Measurements from ENCODE around the gene LCE1F. TPM values are rescaled to one million over a fixed set of nuclear protein-coding genes. Genes with fewer than 3 reads are reported as not detected.

Gene LCE1F
- total RNA-seq, 1 donor from 2014 or later = not detected

- intact Hi-C loops (cut with micrococcal nuclease) = no loop called here
Observed at GRCh38 chr1:152770411-152770810, 4.5 kb upstream of the LCE1F start.

GRCh38 chr1:152776361-152776760, 1.4 kb downstream of the LCE1F start:
- intact Hi-C loops (cut with micrococcal nuclease) = no loop called here

GRCh38 chr1:152777510-152778137, 2.7 kb downstream of the LCE1F start:
- intact Hi-C loops (cut with micrococcal nuclease) = no loop called here

GRCh38 chr1:152783095-152783494, 8.2 kb downstream of the LCE1F start:
- intact Hi-C loops (cut with micrococcal nuclease) = no loop called here

GRCh38 chr1:152786077-152786476, 11.1 kb downstream of the LCE1F start, which contains the start of gene LCE1E:
TSS of gene LCE1E (plus strand) at chr1:152786257. CDS start at chr1:152787300, 1,043 bp downstream.
- intact Hi-C loops (cut with micrococcal nuclease) = no loop called here

GRCh38 chr1:152795686-152796085, 20.7 kb downstream of the LCE1F start:
- intact Hi-C loops (cut with micrococcal nuclease) = no loop called here

GRCh38 chr1:152796421-152796820, 21.5 kb downstream of the LCE1F start, which contains the start of gene LCE1D:
TSS of gene LCE1D (plus strand) at chr1:152796721. CDS start at chr1:152797795, 1,074 bp downstream.
- intact Hi-C loops (cut with micrococcal nuclease) = no loop called here

- intact Hi-C loops (cut with micrococcal nuclease) = no loop called here
Observed at GRCh38 chr1:152801333-152801732, 26.4 kb downstream of the LCE1F start.

GRCh38 chr1:152806576-152806975, 31.6 kb downstream of the LCE1F start, which contains the start of gene LCE1C:
TSS of gene LCE1C (minus strand) at chr1:152806651. CDS start at chr1:152805478, 1,173 bp downstream.
- intact Hi-C loops (cut with micrococcal nuclease) = no loop called here

- intact Hi-C loops (cut with micrococcal nuclease) = no loop called here
Observed at GRCh38 chr1:152811050-152811449, 36.1 kb downstream of the LCE1F start.

GRCh38 chr1:152811671-152812070, 36.7 kb downstream of the LCE1F start, which contains the start of gene LCE1B:
TSS of gene LCE1B (plus strand) at chr1:152811971. CDS start at chr1:152812447, 476 bp downstream.
- intact Hi-C loops (cut with micrococcal nuclease) = no loop called here

GRCh38 chr1:152817309-152817708, 42.4 kb downstream of the LCE1F start:
- intact Hi-C loops (cut with micrococcal nuclease) = no loop called here

- intact Hi-C loops (cut with micrococcal nuclease) = no loop called here
Observed at GRCh38 chr1:152823294-152823693, 48.4 kb downstream of the LCE1F start.

GRCh38 chr1:152824964-152825363, 50.0 kb downstream of the LCE1F start:
- intact Hi-C loops (cut with micrococcal nuclease) = no loop called here

Other genes starting within 250 kb of the LCE1F start
- not detected in 2 replicates for gene LCE3E, start 208.4 kb upstream of the LCE1F start, total RNA-seq
- gene LCE3D, start 194.6 kb upstream of the LCE1F start, total RNA-seq = not detected in 2 replicates
- gene LCE3C, start 174.9 kb upstream of the LCE1F start, total RNA-seq = not detected in 2 replicates
- not detected in 2 replicates for gene LCE3B, start 161.3 kb upstream of the LCE1F start, total RNA-seq
- not detected in 2 replicates for gene LCE3A, start 152.0 kb upstream of the LCE1F start, total RNA-seq
- gene LCE2D, start 111.8 kb upstream of the LCE1F start, total RNA-seq = not detected in 2 replicates
- gene LCE2C, start 99.9 kb upstream of the LCE1F start, total RNA-seq = not detected in 2 replicates
- gene LCE2B, start 89.0 kb upstream of the LCE1F start, total RNA-seq = not detected in 2 replicates
- not detected in 2 replicates for gene LCE2A, start 76.8 kb upstream of the LCE1F start, total RNA-seq
- gene LCE4A, start 67.0 kb upstream of the LCE1F start, total RNA-seq = not detected in 2 replicates
- gene KPRP, start 17.1 kb upstream of the LCE1F start, total RNA-seq = not detected in 2 replicates
- gene LCE1E, start 11.1 kb downstream of the LCE1F start, total RNA-seq = not detected in 2 replicates
- not detected in 2 replicates for gene LCE1D, start 21.6 kb downstream of the LCE1F start, total RNA-seq
- not detected in 2 replicates for gene LCE1C, start 31.5 kb downstream of the LCE1F start, total RNA-seq
- gene LCE1B, start 36.8 kb downstream of the LCE1F start, total RNA-seq = not detected in 2 replicates
- gene LCE1A, start 52.3 kb downstream of the LCE1F start, total RNA-seq = not detected in 2 replicates
- not detected in 2 replicates for gene LCE6A, start 67.7 kb downstream of the LCE1F start, total RNA-seq
- not detected in 2 replicates for gene LCE7A, start 84.9 kb downstream of the LCE1F start, total RNA-seq
- gene SMCP, start 103.2 kb downstream of the LCE1F start, total RNA-seq = not detected in 2 replicates
- not detected in 2 replicates for gene IVL, start 133.4 kb downstream of the LCE1F start, total RNA-seq
- not detected in 2 replicates for gene SPRR5, start 172.1 kb downstream of the LCE1F start, total RNA-seq
- gene SPRR4, start 195.5 kb downstream of the LCE1F start, total RNA-seq = not detected in 2 replicates
- not detected in 2 replicates for gene SPRR1A, start 208.9 kb downstream of the LCE1F start, total RNA-seq
- not detected in 2 replicates for gene SPRR3, start 226.6 kb downstream of the LCE1F start, total RNA-seq

Measured in T-helper 1 cell treated with Interleukin-12 subunit alpha and Interleukin-12 subunit beta and Interleukin-4 antibody, amounts not matched to agents 30 ng/mL and 1 ng/mL, for 36 hours (primary cell).